Stimulated activated CD8-positive, alpha-beta memory T cell treated with anti-CD3 and anti-CD28 coated beads, Interleukin-2, amount 100 ng/mL, for 48 hours (primary cell): Measurements from ENCODE around the gene SNX5.

Experiments used
- DNase-seq, 2 donors: peaks; one replicate each; pipeline ENCODE4 v3.0.0-alpha.2; 2020; ENCODE audit warnings: low read depth in 2 of 2

SNX5 gene

GRCh38 chr20:17968366-17969277 is at the start of gene SNX5, which contains the start of gene MGME1:
Gene SNX5, minus strand, starts transcription at chr20:17968794. Its CDS starts 369 bp downstream, at chr20:17968425.
Gene MGME1, plus strand, starts transcription at chr20:17969018. Its CDS starts 842 bp downstream, at chr20:17969860.
- peak; percentile 98 to 99 for DNase-seq

- no peak for DNase-seq
Observed at GRCh38 chr20:18018100-18018499, 49.5 kb upstream of the SNX5 start.

GRCh38 chr20:18016772-18017171 is 48.2 kb upstream of the SNX5 start:
- DNase-seq = no peak

DNA sequence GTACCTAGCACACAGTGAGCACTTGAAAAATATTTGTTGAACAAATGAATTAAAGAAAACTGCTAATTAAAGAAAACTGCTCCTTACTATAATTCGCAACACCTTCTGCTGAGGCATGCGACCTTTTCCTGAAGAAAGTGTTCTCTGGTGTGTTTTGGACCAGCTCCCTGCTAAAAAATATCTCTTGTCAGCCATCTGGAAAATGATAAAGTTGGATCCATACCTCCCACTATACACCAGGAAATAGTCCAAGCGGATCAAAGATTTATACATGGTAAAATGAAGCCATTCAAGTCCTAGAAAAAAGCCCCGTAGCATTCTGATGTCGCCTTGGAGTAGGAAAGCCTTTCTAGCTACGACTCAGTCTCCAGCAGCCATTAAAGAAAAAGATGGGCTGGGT is 45.8 kb upstream of the SNX5 start:
- no peak for DNase-seq

DNA sequence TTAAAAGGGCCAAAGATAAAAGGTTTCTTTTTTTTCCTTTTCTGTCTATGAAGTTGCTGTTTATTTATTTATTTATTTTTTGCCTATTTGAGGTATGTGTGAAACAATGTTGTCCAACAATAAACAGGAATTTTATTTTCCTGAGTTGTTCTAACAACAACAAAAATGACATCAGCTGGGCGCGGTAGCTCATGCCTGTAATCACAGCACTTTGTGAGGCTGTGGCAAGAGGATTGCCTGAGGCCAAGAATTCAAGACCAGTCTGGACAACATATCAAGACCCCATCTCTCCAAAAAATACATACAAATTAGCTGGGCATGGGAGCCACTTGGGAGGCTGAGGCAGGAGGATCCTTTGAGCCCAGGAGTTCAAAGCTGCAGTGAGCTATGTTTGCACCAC is 44.3 kb upstream of the SNX5 start:
- DNase-seq = no peak

DNA sequence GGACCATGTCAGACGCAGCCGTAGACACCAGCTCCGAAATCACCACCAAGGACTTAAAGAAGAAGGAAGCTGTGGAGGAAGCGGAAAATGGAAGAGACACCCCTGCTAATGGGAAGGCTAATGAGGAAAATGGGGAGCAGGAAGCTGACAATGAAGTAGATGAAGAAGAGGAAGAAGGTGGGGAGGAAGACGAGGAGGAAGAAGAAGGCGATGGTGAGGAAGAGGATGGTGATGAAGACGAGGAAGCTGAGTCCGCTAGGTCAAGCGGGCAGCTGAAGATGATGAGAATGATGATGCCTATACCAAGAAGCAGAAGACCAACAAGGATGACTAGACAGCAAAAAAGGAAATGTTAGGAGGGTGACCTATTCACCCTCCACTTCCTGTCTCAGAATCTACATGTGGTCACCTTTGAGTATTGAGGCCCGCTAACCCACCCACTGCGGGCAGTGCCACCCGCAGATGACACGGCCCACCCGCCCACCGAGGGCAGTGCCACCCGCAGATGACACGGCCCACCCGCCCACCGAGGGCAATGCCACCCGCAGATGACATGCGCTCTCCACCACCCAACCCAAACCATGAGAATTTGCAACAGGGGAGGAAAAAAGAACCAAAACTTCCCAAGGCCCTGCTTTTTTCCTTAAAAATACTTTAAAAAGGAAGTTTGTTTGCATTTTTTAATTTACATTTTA is 43.5 kb upstream of the SNX5 start:
- no peak for DNase-seq

GRCh38 chr20:18011482-18011881 is 42.9 kb upstream of the SNX5 start:
- DNase-seq = no peak

- DNase-seq = no peak
Observed at GRCh38 chr20:18009116-18009515, 40.5 kb upstream of the SNX5 start.

DNA sequence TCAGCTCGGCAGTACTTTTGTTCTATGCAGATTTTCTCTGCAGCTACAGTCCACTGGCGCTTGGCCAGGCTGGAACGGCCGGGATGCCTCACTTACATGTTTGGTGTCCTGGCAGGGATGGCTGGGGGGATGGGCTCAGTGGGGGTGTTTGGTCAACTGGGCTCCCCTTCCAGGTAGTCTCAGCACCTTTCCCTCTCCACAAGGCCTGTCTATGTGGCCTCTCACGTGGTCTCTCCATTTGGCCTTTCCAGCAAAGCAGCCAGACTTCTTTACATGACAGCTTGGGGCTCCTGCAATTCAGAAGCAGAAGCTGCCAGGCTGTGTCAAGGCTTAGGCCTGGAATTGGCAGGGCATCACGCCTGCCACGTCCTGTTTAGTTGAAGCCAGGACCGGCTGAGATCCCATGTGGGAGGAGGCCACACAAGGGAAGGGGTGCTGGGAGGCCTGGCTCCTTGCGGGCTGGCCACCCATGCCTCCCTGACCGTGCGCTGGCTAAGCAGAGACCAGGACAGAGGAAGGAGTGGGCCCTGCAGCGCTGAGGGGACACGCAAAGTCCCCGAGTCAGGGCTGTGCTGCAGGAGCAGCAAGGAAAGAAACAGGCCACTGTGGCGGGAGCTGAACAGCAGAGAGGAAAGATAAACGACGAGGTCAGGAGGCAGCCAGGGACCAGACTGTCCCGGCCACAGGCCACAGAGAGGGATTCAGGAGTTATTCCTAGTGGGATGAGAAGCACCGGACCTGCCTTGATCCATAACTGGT is 39.1 kb upstream of the SNX5 start:
- no peak for DNase-seq

- no peak for DNase-seq
Observed at GRCh38 chr20:18006684-18007083, 38.1 kb upstream of the SNX5 start.

GRCh38 chr20:18005990-18006364 is 37.4 kb upstream of the SNX5 start:
- DNase-seq = no peak

DNA sequence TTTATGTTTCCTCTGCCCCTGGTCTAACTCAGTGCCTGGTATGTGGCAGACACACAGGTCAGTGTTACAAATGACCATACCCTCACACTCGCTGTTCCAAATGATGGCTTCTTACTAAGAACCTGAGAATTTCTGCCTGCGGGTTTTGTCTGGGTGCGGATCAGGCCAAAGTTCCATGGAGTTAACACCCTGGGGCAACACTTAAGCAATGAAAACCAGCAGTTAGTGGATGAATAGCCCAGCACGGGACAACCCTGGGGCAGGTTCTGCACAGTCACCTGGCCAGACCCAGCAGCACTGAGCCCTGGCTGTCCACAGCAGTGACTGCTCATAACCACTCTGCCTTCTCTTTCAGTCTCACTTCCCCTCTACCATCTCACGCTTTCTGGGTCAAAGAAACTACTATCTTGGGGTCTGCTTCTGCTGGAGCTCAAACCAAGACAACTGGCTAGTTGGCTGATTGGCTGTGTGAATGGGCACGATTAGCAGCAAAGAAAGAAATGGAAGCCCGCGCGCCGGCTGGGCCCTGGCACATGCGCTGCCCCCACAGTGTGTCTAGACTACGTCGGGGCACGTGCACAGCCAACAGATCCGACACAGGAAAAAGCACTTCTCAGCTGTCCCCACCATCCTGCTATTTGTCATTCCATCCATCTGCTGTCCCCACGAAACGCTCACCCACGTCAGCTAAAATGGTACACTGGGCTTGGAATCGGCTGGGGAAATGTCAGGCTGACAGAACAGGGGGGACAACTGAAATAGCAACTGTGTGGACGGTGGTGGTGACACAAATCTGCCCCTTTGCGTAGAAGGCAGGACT is 36.8 kb upstream of the SNX5 start:
- no peak for DNase-seq

DNA sequence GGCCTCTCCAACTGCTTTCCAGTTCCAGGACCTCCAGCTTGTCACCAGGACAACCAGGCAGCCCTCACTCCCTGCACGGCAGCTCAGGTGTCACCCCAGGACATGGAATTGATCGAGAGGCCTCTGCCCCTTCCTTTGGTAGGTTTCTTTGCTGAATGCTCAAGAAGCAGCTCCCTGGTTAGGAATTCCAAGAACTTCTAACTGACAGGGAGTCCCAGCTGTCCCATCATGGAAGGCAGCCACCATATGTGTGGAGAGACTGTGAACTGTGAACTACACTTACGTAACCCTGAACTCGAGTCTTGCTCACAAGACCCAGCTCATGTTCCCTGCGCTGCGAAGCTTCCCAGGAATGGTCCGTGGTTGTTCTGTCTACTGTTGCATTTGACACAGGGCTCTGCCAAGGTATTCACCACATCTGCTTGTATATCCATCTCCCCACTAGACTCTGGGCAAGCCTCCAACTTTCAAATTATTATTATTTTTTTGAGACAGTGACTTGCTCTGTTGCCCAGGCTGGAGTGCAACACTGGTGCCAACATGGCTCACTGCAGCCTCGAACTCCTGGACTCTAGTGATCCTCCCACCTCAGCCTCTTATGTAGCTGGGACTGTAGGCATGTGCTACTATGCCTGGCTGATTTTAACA is 35.9 kb upstream of the SNX5 start:
- no peak for DNase-seq

DNA sequence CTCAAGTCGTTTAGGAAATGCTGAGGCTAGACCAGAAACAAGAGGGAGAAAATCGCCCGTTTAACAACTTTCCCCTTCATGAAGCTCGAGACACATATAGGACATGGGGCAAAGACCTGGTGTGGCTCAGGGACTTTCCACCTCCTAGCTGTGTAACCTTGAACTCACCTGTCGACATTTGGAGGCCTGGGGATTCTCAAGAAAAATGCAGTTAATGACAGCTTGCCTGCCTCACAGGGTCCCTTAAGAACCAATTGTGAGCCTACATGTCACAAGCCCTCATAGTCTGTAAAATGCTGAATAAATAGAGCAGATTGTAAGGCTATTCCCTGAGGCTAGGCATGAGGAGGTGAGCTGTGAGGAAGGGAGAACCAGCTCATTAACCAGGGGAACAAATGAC is 35.3 kb upstream of the SNX5 start:
- no peak for DNase-seq

DNA sequence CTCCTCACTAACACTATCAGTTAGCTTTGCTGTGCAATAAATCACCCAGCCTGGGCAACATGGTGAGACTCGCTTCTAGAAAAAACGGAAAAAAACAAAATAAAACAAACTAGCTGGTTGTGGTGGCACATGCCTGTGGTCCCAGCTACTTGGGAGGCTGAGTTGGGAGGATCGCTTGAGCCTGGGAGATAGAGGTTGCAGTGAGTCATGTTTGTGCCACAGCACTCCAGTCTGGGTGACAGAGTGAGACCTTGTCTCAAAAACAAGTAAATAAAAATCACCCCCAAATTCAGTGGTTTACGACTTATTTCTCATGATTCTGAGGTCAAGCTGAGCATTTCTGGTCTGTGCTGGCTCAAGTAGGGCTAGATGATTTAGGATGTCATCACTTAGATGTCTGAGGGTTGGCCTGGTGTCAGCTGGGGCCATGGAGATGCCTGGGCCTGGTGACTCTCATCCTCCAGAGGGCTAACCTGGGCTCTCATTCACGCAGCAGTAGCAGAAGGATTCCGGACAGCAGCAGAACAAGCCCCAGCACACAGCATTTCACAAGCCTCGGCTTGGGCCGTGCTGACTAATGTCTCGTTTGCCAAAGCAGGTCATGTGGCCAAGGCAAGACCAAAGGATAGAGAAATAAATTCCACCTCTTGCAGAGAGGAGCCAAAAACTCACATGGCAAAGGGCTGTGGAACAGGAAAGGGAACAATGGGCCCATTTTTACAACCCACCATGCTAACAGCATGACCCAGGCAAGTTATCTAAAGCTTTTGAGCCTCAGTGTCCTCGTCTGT is 32.7 kb upstream of the SNX5 start:
- no peak for DNase-seq

- no peak for DNase-seq
Observed at GRCh38 chr20:17999566-17999965, 31.0 kb upstream of the SNX5 start.

DNA sequence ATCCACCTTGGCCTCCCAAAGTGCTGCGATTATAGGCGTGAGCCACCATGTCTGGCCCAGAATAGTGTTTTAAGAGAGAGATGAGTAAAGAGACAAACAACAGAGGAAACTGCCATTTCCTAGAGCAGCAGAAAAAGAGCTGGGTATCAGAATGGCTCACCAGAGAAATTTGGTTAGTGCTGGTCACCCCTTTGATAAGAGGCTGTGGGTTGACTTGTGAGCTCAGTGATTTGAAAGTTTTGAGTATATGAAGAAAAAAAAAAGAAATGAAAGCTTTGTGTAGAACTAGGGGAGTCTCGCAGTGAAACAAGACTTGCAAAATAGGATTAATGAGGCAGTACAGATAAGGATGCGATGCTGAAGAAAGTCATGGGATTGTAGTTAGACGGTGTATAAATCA is 29.9 kb upstream of the SNX5 start:
- no peak for DNase-seq

- no peak for DNase-seq
Observed at GRCh38 chr20:17995967-17996819, 27.6 kb upstream of the SNX5 start.

DNA sequence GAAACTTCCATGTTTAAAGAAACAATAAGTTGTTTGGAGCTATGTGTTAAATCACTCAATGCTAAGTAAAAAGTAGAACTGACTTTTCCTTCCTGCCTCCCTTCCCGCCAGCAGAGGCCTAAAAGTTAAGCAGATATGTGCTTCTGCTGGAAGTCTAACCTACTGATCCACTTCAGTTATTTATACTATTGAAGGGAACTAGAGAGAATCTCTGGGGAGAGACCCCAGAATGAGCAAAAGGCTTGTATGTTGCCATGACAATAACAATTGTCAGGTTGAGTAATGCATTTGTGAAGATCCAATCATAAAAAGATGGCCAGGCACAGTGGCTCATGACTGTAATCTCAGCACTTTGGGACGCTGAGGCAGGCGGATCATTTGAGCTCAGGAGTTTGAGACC is 25.0 kb upstream of the SNX5 start:
- DNase-seq = no peak
